HG03378 (cell line): ENCODE data around the gene KRTAP10-10.
"Not testable (repeated sequence)": the region's sequence is repeated elsewhere in the genome, so short reads cannot be mapped to it uniquely, and the experiment has no call there.

Source experiments
- ATAC-seq: cut with Tn5 transposase; IDR thresholded peaks from one replicate; pipeline ENCODE4 v1.9.1; 2021; ENCODE audit warnings: mild to moderate bottlenecking, moderate library complexity; ENCODE audit not compliant: unreplicated experiment

Gene KRTAP10-10

DNA sequence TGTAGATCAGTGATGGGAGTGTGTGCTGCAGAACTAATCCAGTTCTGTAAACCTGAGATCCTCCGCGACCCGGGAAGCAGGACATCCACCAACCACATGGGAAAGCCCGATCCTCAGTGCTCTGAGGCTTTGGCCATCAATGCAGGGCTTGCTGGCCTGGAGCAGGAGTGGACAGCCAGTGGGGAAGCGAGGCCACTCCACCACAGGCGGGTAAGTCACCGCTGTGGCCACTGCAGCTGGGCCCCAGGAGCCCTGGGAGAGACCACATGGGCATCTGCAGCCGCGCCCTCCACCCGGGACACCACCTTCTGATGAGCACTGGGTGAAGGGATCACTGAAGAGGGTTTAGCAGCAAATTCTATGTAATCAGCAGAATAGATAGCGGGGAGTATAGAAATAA, 44.0 kb downstream of the KRTAP10-10 start:
- no peak for ATAC-seq

GRCh38 chr21:44681861-44682579, 44.9 kb downstream of the KRTAP10-10 start, which contains the start of gene KRTAP12-1:
Gene KRTAP12-1 (minus strand): TSS chr21:44682163. CDS start chr21:44682123, 40 bp downstream.
- ATAC-seq: no peak

GRCh38 chr21:44682580-44683151, 45.5 kb downstream of the KRTAP10-10 start:
- no peak for ATAC-seq

DNA sequence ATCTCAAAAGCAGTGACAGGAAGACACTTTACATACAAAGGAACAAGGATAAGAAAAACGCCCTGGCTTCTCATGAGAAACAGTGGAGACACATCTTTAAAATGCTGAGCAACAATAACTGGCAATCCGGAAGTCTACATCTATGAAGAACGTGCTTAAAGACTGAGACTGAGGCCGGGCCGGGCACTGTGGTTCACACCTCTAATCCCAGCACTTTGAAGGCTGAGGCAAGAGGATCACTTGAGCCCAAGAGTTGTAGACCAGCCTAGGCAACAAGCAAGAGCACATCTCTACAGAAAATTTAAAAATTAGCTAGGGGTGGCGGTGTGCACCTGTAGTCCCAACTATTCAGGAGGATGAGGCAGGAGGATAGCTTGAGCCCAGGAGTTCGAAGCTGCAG, 46.9 kb downstream of the KRTAP10-10 start:
- no peak for ATAC-seq

- ATAC-seq: no peak
These were observed 47.3 kb downstream of the KRTAP10-10 start for GRCh38 chr21:44684483-44684882.

DNA sequence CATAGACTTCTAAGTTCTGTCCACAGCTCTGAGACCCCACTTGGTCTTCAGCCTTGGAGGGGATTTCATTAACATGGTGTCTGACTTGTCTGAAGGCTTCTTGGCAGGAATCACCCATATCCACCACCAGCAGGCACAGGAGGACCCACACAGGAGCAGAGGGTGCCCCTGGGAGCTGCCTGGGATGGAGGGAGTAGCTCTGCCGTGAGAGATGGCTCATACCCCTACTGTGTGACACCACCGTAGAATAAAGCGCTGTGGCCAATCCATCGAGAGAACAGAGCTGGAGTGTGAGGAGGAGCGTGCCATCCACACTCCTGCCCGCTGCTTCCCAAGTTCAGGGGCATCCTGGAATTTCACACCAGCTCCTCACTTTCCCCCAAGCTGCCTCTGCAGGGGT, 47.9 kb downstream of the KRTAP10-10 start:
- ATAC-seq: not testable (repeated sequence)

GRCh38 chr21:44686000-44686781, 49.0 kb downstream of the KRTAP10-10 start:
- no peak for ATAC-seq

GRCh38 chr21:44686843-44687561, 49.8 kb downstream of the KRTAP10-10 start:
- ATAC-seq: no peak

DNA sequence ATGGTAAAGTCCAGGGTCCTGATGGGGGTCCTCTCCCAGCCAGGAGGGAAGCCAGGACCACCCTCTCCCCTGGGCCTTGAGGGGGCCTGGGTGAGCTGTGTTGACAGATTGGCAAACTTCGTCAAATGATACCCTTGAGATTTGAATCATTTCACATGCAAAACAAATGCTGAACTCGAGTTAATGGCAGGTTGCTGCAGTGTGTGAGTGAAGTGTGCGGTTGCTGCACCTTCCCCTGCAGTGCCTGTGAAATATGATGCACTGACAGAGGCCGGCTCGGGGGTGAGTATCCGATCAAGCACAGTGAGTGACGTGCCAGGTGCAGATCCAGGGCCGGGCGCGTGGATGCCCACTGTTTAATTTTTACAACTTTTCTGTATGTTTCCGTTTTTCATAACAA, 50.5 kb downstream of the KRTAP10-10 start:
- ATAC-seq: no peak
